ENCODE results near the gene STK32C.
"Not testable (repeated sequence)": the region's sequence is repeated elsewhere in the genome, so short reads cannot be mapped to it uniquely, and the experiment has no call there.

STK32C gene

GRCh38 chr10:132163278-132163765 is 144.4 kb downstream of the STK32C start:
- H3K27ac ChIP-seq: peak overlapping the region; percentile 8; the same call in 1 of the 2 replicates
- no peak for TF ChIP-seq ZFX (IDR thresholded peaks at IDR 0.05; ENCODE audit: borderline replicate concordance)
- peak; percentile 24 for TF ChIP-seq CTCF (IDR thresholded peaks at IDR 0.05)

DNA sequence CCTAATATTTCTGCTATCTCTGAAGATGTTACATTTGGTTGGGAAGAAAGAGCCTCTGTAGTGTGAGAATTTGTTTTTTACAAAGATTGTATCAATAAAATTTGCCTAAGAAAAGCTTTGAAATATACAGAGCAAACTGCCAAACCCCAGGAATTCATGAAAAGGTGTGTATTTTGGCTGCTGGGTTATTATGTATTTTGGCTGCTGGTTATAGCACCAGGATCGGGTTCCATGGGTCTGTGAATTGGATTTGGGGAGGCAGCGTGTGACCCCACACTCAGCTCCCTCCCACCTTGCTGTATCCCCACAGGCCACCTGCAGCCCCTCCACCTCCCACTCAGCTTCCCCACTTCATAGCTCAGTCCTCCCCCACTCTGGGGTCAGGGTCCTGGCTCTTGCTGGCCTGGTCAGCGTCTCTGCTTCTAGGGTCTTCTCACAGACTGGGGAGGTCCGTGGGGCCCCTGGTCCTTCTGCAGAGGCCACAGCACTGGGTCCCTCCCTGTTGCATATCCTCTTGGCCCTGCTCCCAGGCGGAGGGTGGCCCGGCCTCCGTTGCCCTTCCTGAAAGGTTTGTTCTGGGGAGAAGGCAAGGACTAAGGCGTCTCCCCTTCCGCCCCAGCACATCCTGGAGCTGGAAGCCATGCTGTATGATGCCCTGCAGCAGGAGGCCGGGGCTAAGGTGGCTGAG is 145.0 kb downstream of the STK32C start:
- TF ChIP-seq ZFX (IDR thresholded peaks at IDR 0.05; ENCODE audit: borderline replicate concordance): no peak
- no peak for TF ChIP-seq CTCF (IDR thresholded peaks at IDR 0.05)
- peak overlapping the region; percentile 8; the same call in 1 of the 2 replicates for H3K27ac ChIP-seq

DNA sequence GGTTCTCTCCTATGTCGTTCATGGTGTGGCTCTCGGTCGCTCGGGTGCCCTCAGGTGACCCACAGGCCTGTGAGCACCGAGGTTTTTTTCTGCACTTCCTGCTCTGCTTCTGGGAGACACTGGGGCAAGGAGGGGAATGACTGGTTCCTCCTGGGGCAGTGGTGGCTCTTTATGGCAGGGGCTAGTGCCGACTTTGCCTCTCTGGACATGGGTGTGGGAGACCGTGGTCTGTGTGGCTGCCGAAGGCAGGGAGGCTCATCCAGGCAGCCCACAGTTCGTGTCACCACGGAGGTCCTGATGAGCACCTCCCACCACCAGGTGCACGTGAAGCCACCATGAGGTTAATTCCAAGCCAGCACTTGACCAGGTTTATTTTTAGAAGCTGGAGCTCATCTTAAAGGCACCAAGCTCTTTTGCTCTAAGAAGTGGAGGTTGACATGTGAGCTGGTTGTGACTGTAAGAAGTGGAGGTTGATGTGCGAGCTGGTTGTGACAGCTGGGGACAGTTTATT is 145.7 kb downstream of the STK32C start:
- TF ChIP-seq ZFX (IDR thresholded peaks at IDR 0.05; ENCODE audit: borderline replicate concordance): no peak
- no peak for TF ChIP-seq CTCF (IDR thresholded peaks at IDR 0.05)
- H3K27ac ChIP-seq: 0 out of 2 replicates have a peak overlapping the region, but pooled peaks have one; percentile 8

DNA sequence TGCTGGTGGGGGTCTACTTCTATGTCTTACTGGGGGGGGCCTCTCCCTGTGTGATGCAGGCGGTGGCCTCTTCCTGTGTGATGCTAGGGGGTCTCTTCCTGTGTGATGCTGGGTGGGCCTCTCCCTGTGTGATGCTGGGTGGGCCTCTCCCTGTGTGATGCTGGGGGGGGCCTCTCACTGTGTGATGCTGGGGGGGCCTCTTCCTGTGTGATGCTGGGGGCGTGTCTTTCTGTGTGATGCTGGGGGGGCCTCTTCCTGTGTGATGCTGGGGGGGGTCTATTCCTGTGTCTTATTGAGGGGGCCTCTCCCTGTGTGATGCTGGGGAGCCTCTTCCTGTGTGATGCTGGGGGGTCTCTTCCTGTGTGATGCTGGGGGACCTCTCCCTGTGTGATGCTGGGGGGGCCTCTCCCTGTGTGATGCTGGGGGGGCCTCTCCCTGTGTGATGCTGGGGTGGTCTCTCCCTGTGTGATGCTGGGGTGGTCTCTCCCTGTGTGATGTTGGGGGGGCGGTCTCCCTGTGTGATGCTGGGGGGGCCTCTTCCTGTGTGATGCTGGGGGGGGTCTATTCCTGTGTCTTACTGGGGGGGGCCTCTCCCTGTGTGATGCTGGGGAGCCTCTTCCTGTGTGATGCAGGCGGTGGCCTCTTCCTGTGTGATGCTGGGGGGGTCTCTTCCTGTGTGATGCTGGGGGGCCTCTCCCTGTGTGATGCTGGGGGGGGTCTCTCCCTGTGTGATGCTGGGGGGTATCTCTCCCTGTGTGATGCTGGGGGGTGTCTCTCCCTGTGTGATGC is 146.7 kb downstream of the STK32C start:
- H3K27ac ChIP-seq: not testable (repeated sequence)

DNA sequence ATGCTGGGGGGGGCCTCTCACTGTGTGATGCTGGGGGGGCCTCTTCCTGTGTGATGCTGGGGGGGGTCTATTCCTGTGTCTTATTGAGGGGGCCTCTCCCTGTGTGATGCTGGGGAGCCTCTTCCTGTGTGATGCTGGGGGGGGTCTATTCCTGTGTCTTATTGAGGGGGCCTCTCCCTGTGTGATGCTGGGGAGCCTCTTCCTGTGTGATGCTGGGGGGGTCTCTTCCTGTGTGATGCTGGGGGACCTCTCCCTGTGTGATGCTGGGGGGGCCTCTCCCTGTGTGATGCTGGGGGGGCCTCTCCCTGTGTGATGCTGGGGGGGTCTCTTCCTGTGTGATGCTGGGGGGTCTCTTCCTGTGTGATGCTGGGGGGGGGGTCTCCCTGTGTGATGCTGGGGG is 147.5 kb downstream of the STK32C start:
- not testable (repeated sequence) for H3K27ac ChIP-seq

DNA sequence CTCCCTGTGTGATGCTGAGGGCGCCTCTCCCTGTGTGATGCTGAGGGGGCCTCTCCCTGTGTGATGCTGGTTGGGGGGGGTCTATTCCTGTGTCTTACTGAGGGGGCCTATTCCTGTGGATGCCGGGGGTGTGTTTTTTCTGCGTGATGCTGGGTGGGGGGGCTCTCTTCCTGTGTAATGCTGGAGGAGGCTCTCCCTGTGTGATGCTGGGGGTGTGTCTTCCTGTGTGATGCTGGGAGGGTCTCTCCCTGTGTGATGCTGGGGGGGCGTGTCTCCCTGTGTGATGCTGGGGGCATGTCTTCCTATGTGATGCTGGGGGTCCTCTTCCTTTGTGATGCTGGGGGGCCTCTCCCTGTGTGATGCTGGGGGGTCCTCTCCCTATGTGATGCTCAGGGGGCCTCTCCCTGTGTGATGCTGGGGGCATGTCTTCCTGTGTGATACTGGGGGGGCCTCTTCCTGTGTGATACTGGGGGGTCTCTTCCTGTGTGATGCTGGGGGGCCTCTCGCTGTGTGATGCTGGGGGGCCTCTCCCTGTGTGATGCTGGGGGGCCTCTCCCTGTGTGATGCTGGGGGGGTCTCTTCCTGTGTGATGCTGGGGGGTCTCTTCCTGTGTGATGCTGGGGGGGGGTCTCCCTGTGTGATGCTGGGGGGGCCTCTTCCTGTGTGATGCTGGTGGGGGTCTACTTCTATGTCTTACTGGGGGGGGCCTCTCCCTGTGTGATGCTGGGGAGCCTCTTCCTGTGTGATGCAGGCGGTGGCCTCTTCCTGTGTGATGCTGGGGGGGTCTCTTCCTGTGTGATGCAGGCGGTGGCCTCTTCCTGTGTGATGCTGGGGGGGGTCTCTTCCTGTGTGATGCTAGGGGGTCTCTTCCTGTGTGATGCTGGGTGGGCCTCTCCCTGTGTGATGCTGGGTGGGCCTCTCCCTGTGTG is 148.2 kb downstream of the STK32C start:
- not testable (repeated sequence) for H3K27ac ChIP-seq

DNA sequence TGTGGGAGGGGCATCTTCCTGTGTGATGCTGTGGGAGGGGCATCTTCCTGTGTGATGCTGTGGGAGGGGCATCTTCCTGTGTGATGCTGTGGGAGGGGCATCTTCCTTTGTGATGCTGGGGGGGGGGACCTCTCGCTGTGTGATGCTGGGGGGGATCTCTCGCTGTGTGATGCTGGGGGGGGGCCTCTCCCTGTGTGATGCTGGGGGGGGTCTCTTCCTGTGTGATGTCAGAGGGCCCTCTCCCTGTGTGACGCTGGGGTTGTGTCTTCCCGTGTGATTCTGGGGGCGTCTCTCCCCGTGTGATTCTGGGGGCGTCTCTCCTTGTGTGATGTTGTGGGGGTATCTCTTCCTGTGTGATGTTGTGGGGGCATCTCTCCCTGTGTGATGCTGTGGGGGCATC is 148.9 kb downstream of the STK32C start:
- no peak overlapping the region for H3K27ac ChIP-seq
- no peak for TF ChIP-seq CTCF (IDR thresholded peaks at IDR 0.05)
- no peak for TF ChIP-seq ZFX (IDR thresholded peaks at IDR 0.05; ENCODE audit: borderline replicate concordance)

DNA sequence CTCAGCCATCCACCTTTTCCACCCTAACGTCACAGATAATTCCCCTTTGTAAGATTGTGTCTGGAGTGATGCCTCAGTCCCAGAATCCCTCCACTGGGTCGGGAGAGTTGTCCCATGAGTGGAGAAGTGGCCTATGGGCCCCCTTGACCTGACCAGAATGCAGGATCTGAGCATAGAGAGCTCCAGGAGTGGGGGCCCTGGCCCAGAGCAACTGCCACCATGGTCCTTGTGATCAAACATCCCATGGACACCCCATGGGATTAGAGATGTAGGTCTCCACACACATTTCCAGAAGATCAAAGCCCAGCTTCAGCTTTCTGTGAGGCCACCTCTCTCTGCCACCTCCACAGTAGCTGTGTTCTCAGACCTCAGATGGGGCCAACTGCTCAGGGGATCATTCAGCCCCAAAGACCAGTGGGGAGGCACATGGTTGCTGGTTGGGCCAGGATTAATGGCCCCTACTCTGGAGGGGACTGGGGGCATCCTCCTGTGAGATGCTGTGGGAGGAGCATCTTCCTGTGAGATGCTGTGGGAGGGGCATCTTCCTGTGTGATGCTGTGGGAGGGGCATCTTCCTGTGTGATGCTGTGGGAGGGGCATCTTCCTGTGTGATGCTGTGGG is 149.5 kb downstream of the STK32C start:
- TF ChIP-seq ZFX (IDR thresholded peaks at IDR 0.05; ENCODE audit: borderline replicate concordance) (no peak), CTCF (IDR thresholded peaks at IDR 0.05) (no peak)
- no peak overlapping the region for H3K27ac ChIP-seq

Data from 22Rv1 (cell line).